Measurements from ENCODE around the gene COL15A1. TPM values are rescaled to one million over a fixed set of nuclear protein-coding genes. Genes with fewer than 3 reads are reported as not detected.

Gene COL15A1
- polyA plus RNA-seq, 1 experiment, result 3.2 TPM

- DNase-seq (ENCODE audit: low read depth, low spot score), result no peak
- Histone ChIP-seq H3K27ac (ENCODE audit: low read depth, low read length) (no peak overlapping the region), H3K9me3 (ENCODE audit: control insufficient read depth, insufficient read depth, low read length) (no peaks in the 10 kb centered on the region), H3K4me3 (ENCODE audit: low read depth, low read length) (no peak overlapping the region), H3K27me3 (ENCODE audit: control insufficient read depth, insufficient read depth, low read length) (no peaks in the 10 kb centered on the region)
- ChIA-PET POLR2A (no interaction called here), CTCF (interaction anchor here (0.7 kb wide), 1 partner anchor 216 kb away, joined by 3 read pairs; no protein-coding TSS in a partner anchor)
- no peak for TF ChIP-seq CTCF (IDR thresholded peaks at IDR 0.05; ENCODE audit: low read depth, low read length)
Observed at GRCh38 chr9:99076483-99077171, 132.9 kb downstream of the COL15A1 start.

- POLR2A ChIA-PET, result interaction anchor here (0.5 kb wide), 1 partner anchor 119 kb away, joined by 3 read pairs; no protein-coding TSS in a partner anchor
- Histone ChIP-seq H3K27me3 (ENCODE audit: control insufficient read depth, insufficient read depth, low read length) (no peaks in the 10 kb centered on the region), H3K4me3 (ENCODE audit: low read depth, low read length) (no peak overlapping the region), H3K27ac (ENCODE audit: low read depth, low read length) (no peak overlapping the region), H3K9me3 (ENCODE audit: control insufficient read depth, insufficient read depth, low read length) (no peaks in the 10 kb centered on the region)
- TF ChIP-seq CTCF (IDR thresholded peaks at IDR 0.05; ENCODE audit: low read depth, low read length), result no peak
- no peak for DNase-seq (ENCODE audit: low read depth, low spot score)
- CTCF ChIA-PET, result interaction anchor here (1.0 kb wide), 1 partner anchor 79 kb away, joined by 3 read pairs; no protein-coding TSS in a partner anchor
Observed at GRCh38 chr9:99078717-99079116, 135.0 kb downstream of the COL15A1 start.

GRCh38 chr9:99079542-99079941 is 135.8 kb downstream of the COL15A1 start:
- H3K4me3 ChIP-seq (ENCODE audit: low read depth, low read length), result no peak overlapping the region
- no peak overlapping the region for H3K27ac ChIP-seq (ENCODE audit: low read depth, low read length)
- TF ChIP-seq CTCF (IDR thresholded peaks at IDR 0.05; ENCODE audit: low read depth, low read length), result no peak
- DNase-seq (ENCODE audit: low read depth, low spot score), result no peak
- ChIA-PET POLR2A (no interaction called here), CTCF (no interaction called here)
- no peaks in the 10 kb centered on the region for H3K9me3 ChIP-seq (ENCODE audit: control insufficient read depth, insufficient read depth, low read length)
- H3K27me3 ChIP-seq (ENCODE audit: control insufficient read depth, insufficient read depth, low read length), result no peaks in the 10 kb centered on the region

GRCh38 chr9:99083051-99083450 is 139.3 kb downstream of the COL15A1 start:
- ChIA-PET POLR2A (no interaction called here), CTCF (interaction anchor here (0.6 kb wide), 1 partner anchor 83 kb away, joined by 6 read pairs; no protein-coding TSS in a partner anchor)

More at GRCh38 chr9:99083051-99083450, 139.3 kb downstream of the COL15A1 start:
- no peak for TF ChIP-seq CTCF (IDR thresholded peaks at IDR 0.05; ENCODE audit: low read depth, low read length)
- no peak overlapping the region for H3K4me3 ChIP-seq (ENCODE audit: low read depth, low read length)
- no peaks in the 10 kb centered on the region for H3K9me3 ChIP-seq (ENCODE audit: control insufficient read depth, insufficient read depth, low read length)
- H3K27ac ChIP-seq (ENCODE audit: low read depth, low read length), result no peak overlapping the region
- H3K27me3 ChIP-seq (ENCODE audit: control insufficient read depth, insufficient read depth, low read length), result no peaks in the 10 kb centered on the region
- DNase-seq (ENCODE audit: low read depth, low spot score), result no peak

Measured in AG04450 (cell line).